Lower lobe of right lung (tissue), 2 donors: Measurements from ENCODE around the gene PSD2. TPM values are rescaled to one million over a fixed set of nuclear protein-coding genes. Genes with fewer than 3 reads are reported as not detected.
A peak's percentile ranks its signal among the peaks of the same experiment; 100 is the strongest.

Experiments used
- ATAC-seq, 2 donors: fragments of 200-7000 bp; cut with Tn5 transposase; one replicate each; pipeline ENCODE4 v1.9.1; 2020 to 2022; ENCODE audit warnings: mild to moderate bottlenecking in 2 of 2, moderate library complexity in 2 of 2
- DNase-seq: peaks from one replicate; pipeline ENCODE4 v3.0.0-alpha.2; 2020
- H3K27ac ChIP-seq: fragments of 200-600 bp; one replicate; pipeline ENCODE4 v1.8.0; 2022
- H3K27me3 ChIP-seq: fragments of 200-600 bp; one replicate; pipeline ENCODE4 v1.8.0; 2022; ENCODE audit warnings: low read depth
- H3K36me3 ChIP-seq: fragments of 200-600 bp; one replicate; pipeline ENCODE4 v1.8.0; 2022; ENCODE audit warnings: mild to moderate bottlenecking
- H3K4me1 ChIP-seq: fragments of 200-600 bp; one replicate; pipeline ENCODE4 v1.8.0; 2022
- H3K4me3 ChIP-seq: fragments of 200-600 bp; one replicate; pipeline ENCODE4 v1.8.0; 2022; ENCODE audit warnings: mild to moderate bottlenecking
- H3K9me3 ChIP-seq: fragments of 200-600 bp; one replicate; pipeline ENCODE4 v1.8.0; 2022
- CTCF ChIP-seq: fragments of 200-600 bp; IDR thresholded peaks from one replicate; pipeline ENCODE4 v1.8.0; 2022; ENCODE audit warnings: antibody characterized with exemption, mild to moderate bottlenecking
- intact Hi-C: fragments of 100-400 bp; cut with DNase I; formaldehyde crosslinking; loops from one replicate; pipeline ENCODE4 v1.11.0; 2022
- total RNA-seq: library from RNA; stranded (reverse); fragmentation: NEBNext Ultra II Directional; extraction: Animal tissue kit (Norgen Biotek cat#: 25700); gene quantifications from one replicate; pipeline ENCODE4 v1.2.1, GENCODE V29; 2021
- donor health status: DM: no; HTN: yes; CAD: no; lungs with severe emphysema.

Gene PSD2
- total RNA-seq, 1 donor from 2014 or later = not detected

- intact Hi-C loops = no loop called here
- no peaks in the 10 kb centered on the region for H3K36me3 ChIP-seq
- ATAC-seq (no peak), DNase-seq (no peak)
- no peak overlapping the region for H3K27ac ChIP-seq
- H3K27me3 ChIP-seq = no peaks in the 10 kb centered on the region
- H3K9me3 ChIP-seq = no peaks in the 10 kb centered on the region
- no peak for TF ChIP-seq CTCF
- H3K4me1 ChIP-seq = peaks cover 8% of the 10 kb centered on the region
- peak overlapping the region; percentile 3 for H3K4me3 ChIP-seq
Observed at GRCh38 chr5:139881143-139881733, 85.6 kb downstream of the PSD2 start.

GRCh38 chr5:139882316-139882715, 86.7 kb downstream of the PSD2 start:
- Histone ChIP-seq H3K36me3 (no peaks in the 10 kb centered on the region), H3K27me3 (no peaks in the 10 kb centered on the region), H3K9me3 (no peaks in the 10 kb centered on the region), H3K27ac (no peak overlapping the region), H3K4me1 (peaks cover 8% of the 10 kb centered on the region), H3K4me3 (no peak overlapping the region)
- DNase-seq (no peak), ATAC-seq (no peak)
- intact Hi-C loops = no loop called here
- TF ChIP-seq CTCF = no peak

- intact Hi-C loops = no loop called here
- ATAC-seq = no peak
- no peak overlapping the region for H3K27ac ChIP-seq
Observed at GRCh38 chr5:139882961-139883539, 87.4 kb downstream of the PSD2 start.

GRCh38 chr5:139884144-139884543, 88.5 kb downstream of the PSD2 start:
- DNase-seq (no peak), ATAC-seq (no peak)
- H3K4me1 ChIP-seq = peaks cover 8% of the 10 kb centered on the region
- no peaks in the 10 kb centered on the region for H3K9me3 ChIP-seq
- intact Hi-C loops = no loop called here
- H3K4me3 ChIP-seq = no peak overlapping the region
- no peaks in the 10 kb centered on the region for H3K27me3 ChIP-seq
- TF ChIP-seq CTCF = no peak
- no peaks in the 10 kb centered on the region for H3K36me3 ChIP-seq
- no peak overlapping the region for H3K27ac ChIP-seq

More at GRCh38 chr5:139882961-139883539, 87.4 kb downstream of the PSD2 start:
- Histone ChIP-seq H3K36me3 (no peaks in the 10 kb centered on the region), H3K9me3 (no peaks in the 10 kb centered on the region), H3K4me1 (peaks cover 8% of the 10 kb centered on the region), H3K4me3 (no peak overlapping the region), H3K27me3 (no peaks in the 10 kb centered on the region)
- no peak for TF ChIP-seq CTCF
- no peak for DNase-seq

GRCh38 chr5:139884734-139885133, 89.1 kb downstream of the PSD2 start:
- H3K4me1 ChIP-seq = peaks cover 8% of the 10 kb centered on the region
- DNase-seq (no peak), ATAC-seq (no peak)
- H3K4me3 ChIP-seq = no peak overlapping the region
- TF ChIP-seq CTCF = no peak
- H3K27ac ChIP-seq = no peak overlapping the region
- intact Hi-C loops = no loop called here
- H3K36me3 ChIP-seq = no peaks in the 10 kb centered on the region
- no peaks in the 10 kb centered on the region for H3K9me3 ChIP-seq
- no peaks in the 10 kb centered on the region for H3K27me3 ChIP-seq
